Right lobe of liver (tissue), 6 donors: ENCODE data around the gene DYSF. TPM values are rescaled to one million over a fixed set of nuclear protein-coding genes. Genes with fewer than 3 reads are reported as not detected.

Experiments used
- ATAC-seq, 4 donors: fragments of 200-7000 bp; cut with Tn5 transposase; one replicate each; pipeline ENCODE4 v1.9.1; 2020; ENCODE audit warnings: mild to moderate bottlenecking in 4 of 4, moderate library complexity in 4 of 4
- DNase-seq, 3 donors: peaks; one replicate each; pipeline ENCODE4 v3.0.0-alpha.2; 2020
- H3K27ac ChIP-seq, 3 donors: fragments of 200-600 bp; one replicate each; pipeline ENCODE4 v1.8.0; 2022
- H3K27me3 ChIP-seq, 2 donors: fragments of 200-600 bp; one replicate each; pipeline ENCODE4 v1.8.0; 2022
- H3K36me3 ChIP-seq, 4 donors: fragments of 200-600 bp; sonication (generic) in 1 of 4; one replicate each; pipeline versions ENCODE4 v1.5.1 to v1.8.0; 2017 to 2022; ENCODE audit warnings: control low read depth in 1 of 4
- H3K4me1 ChIP-seq, 4 donors: fragments of 200-600 bp; sonication (generic) in 1 of 4; one replicate each; pipeline versions ENCODE4 v1.5.1 to v1.8.0; 2017 to 2022; ENCODE audit warnings: control low read depth in 1 of 4
- H3K4me3 ChIP-seq, 3 donors: fragments of 200-600 bp; one replicate each; pipeline ENCODE4 v1.8.0; 2022
- H3K9me3 ChIP-seq, 4 donors: fragments of 200-600 bp; sonication (generic) in 1 of 4; one replicate each; pipeline versions ENCODE4 v1.5.1 to v1.8.0; 2017 to 2022; ENCODE audit warnings: control low read depth in 1 of 4
- POLR2A ChIP-seq: fragments of 450-650 bp; IDR thresholded peaks from one replicate; pipeline ENCODE4 v1.6.1; 2017; ENCODE audit warnings: antibody characterized with exemption, mild to moderate bottlenecking
- WGBS: methylation state at CpG from one replicate; pipeline ENCODE4 v1.1.6; 2018; ENCODE audit warnings: low coverage, low lambda C conversion rate; ENCODE audit not compliant: insufficient coverage; ENCODE audit errors: missing lambda C conversion rate; 5-methylcytosine and 5-hydroxymethylcytosine counted together
- intact Hi-C, 2 donors: fragments of 100-400 bp; cut with DNase I; formaldehyde crosslinking; loops; one replicate each; pipeline versions ENCODE4 v1.11.2 to v1.14.1; 2022
- total RNA-seq, 6 experiments: library from RNA; depleted of rRNA in 2 of 6; stranded (reverse); fragments of >200 nt in 2 of 6; fragmentation: NEBNext Ultra II Directional in 3 of 6; extraction: Animal tissue kit (Norgen Biotek cat#: 25700) in 3 of 6; gene quantifications; one replicate each; pipeline versions ENCODE4 v1.1.0 to v1.2.4, GENCODE V29; 2016 to 2023
- TF ChIP-seq, protein P1 (sequence below), 4 donors: fragments of 200-600 bp in 3 of 4; fragments of 450-650 bp in 1 of 4; IDR thresholded peaks; one replicate each; pipeline versions ENCODE4 v1.5.1 to v1.8.0; 2016 to 2022; ENCODE audit warnings: antibody characterized with exemption in 4 of 4, mild to moderate bottlenecking in 2 of 4
- donor health status: DM: no; HTN: yes; CAD: no.
- donor health status: DM: no; HTN: no; CAD: no.
- donor health status: DM: no; HTN: no; CAD: no.
- donor health status: DM: no; HTN: yes; CAD: no.
- donor health status: DM: no; HTN: yes; CAD: no.

DYSF gene
- total RNA-seq, 6 experiments from 2014 or later = 21.8 to 55.0 (median 32.9) TPM

DNA sequence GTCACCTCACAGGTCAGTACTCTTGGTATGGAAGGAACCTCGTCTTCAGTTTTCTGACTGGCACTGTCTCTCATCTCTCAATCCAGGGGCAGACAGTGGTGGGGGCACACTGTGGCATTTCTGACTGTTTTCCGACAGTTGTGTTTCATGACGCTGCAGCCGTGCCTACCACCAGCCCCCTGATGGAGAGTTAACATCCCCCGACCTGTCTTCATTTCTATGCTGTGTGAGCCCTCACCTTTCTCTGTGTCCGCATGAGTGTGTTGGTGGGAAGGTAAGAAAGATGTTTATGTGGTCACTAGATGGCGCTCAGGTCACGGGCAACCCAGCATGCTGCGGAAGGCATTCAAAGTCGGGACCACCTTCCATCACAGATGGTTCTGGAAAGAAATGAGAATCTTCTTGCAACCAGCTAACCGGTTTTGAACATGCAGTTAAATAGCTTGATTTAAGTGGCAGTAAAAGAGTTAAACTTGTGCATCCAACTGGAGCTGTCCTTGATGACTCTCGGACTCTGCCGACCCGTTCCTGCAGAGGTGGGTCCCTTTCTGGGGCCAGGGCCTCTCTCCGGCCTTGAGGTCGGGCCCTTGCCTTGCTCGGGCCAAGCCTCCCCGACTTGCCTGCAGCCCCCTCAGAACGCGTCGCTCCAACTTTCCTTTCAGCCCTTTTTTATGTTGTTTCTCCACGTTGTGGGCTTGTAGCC, 92.4 kb downstream of the DYSF start:
- TF ChIP-seq POLR2A = no peak
- TF ChIP-seq, protein P1, sequence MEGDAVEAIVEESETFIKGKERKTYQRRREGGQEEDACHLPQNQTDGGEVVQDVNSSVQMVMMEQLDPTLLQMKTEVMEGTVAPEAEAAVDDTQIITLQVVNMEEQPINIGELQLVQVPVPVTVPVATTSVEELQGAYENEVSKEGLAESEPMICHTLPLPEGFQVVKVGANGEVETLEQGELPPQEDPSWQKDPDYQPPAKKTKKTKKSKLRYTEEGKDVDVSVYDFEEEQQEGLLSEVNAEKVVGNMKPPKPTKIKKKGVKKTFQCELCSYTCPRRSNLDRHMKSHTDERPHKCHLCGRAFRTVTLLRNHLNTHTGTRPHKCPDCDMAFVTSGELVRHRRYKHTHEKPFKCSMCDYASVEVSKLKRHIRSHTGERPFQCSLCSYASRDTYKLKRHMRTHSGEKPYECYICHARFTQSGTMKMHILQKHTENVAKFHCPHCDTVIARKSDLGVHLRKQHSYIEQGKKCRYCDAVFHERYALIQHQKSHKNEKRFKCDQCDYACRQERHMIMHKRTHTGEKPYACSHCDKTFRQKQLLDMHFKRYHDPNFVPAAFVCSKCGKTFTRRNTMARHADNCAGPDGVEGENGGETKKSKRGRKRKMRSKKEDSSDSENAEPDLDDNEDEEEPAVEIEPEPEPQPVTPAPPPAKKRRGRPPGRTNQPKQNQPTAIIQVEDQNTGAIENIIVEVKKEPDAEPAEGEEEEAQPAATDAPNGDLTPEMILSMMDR (IDR thresholded peaks at IDR 0.05) = peak; percentile 64 to 68 (median 64)
- ATAC-seq = peak; percentile 64 to 71 (median 69)

DNA sequence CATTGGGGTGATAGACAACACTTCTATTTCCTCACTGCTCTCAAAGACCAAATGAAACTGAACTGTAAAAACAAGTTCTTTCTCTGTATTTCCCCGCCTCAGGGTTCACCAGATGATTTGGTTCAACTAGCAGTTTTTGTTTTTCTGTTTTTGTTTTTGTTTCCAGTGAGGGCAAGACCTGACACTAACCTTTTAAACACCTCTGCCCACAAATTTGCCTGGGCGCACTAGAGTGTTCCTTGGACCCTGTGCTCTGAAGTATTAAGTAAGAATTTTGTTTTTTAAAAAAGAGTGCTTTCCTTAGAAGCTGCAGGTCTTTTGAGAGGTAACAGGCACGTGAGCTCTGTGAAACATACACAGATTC, 92.9 kb downstream of the DYSF start:
- H3K4me3 ChIP-seq = no peak overlapping the region
- H3K36me3 ChIP-seq = no peaks in the 10 kb centered on the region
- no peaks in the 10 kb centered on the region for H3K9me3 ChIP-seq
- 61% methylated on average over 3 of the region's 3 CpGs for WGBS
- intact Hi-C loops = loop anchor here (5.0 to 10.0 kb wide), 3 partner anchors 249 to 609 kb away; no protein-coding TSS in a partner anchor
- no peaks in the 10 kb centered on the region for H3K27me3 ChIP-seq
- DNase-seq (no peak), ATAC-seq (no peak)
- H3K27ac ChIP-seq = no peak overlapping the region
- H3K4me1 ChIP-seq = no peaks in the 10 kb centered on the region
- TF ChIP-seq POLR2A = no peak
- TF ChIP-seq, protein P1 (IDR thresholded peaks at IDR 0.05) = no peak

More for the DNA sequence above, 92.4 kb downstream of the DYSF start:
- H3K27ac ChIP-seq = no peak overlapping the region
- intact Hi-C loops = loop anchor here (5.0 to 10.0 kb wide), 3 partner anchors 249 to 609 kb away; no protein-coding TSS in a partner anchor
- WGBS = 23% methylated on average over 16 of the region's 22 CpGs
- H3K36me3 ChIP-seq = no peaks in the 10 kb centered on the region
- H3K27me3 ChIP-seq = no peaks in the 10 kb centered on the region
- DNase-seq = peak in 1 of 3 donors; percentile 12
- H3K4me1 ChIP-seq = no peaks in the 10 kb centered on the region
- no peaks in the 10 kb centered on the region for H3K9me3 ChIP-seq
- no peak overlapping the region for H3K4me3 ChIP-seq

DNA sequence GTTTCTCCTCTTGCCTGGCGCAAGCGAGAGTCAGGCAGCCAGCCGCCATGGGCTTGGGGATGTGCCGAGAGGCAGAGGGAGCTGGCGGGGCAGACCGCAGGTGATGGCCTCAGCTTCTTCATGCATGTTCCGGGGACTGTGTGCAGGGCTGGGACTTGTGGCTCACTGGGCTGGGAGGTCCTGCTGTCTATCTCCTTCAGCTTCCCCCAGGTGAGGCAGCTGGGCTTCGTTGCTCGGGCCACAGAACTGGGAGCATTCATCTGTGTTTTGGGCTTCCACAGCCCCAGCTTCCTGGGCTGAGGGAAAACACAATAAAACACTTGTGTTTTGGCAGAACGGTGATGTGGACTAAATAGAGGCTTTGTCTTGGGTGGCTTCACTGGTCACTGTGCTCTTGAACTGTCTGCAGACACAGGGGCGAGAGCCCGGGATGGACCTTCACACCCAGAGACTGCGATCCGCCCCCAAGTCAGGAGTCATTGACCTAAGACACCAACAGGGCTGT, 93.5 kb downstream of the DYSF start:
- H3K27me3 ChIP-seq = no peaks in the 10 kb centered on the region
- H3K36me3 ChIP-seq = no peaks in the 10 kb centered on the region
- no peak overlapping the region for H3K27ac ChIP-seq
- no peaks in the 10 kb centered on the region for H3K4me1 ChIP-seq
- no peaks in the 10 kb centered on the region for H3K9me3 ChIP-seq
- TF ChIP-seq POLR2A = no peak
- TF ChIP-seq, protein P1 (IDR thresholded peaks at IDR 0.05) = no peak
- no peak for ATAC-seq
- H3K4me3 ChIP-seq = no peak overlapping the region
- 96% methylated on average over 5 of the region's 14 CpGs for WGBS
- intact Hi-C loops = loop anchor here (5.0 to 10.0 kb wide), 3 partner anchors 248 to 608 kb away; no protein-coding TSS in a partner anchor
- peak in 1 of 3 donors; percentile 39 for DNase-seq

DNA sequence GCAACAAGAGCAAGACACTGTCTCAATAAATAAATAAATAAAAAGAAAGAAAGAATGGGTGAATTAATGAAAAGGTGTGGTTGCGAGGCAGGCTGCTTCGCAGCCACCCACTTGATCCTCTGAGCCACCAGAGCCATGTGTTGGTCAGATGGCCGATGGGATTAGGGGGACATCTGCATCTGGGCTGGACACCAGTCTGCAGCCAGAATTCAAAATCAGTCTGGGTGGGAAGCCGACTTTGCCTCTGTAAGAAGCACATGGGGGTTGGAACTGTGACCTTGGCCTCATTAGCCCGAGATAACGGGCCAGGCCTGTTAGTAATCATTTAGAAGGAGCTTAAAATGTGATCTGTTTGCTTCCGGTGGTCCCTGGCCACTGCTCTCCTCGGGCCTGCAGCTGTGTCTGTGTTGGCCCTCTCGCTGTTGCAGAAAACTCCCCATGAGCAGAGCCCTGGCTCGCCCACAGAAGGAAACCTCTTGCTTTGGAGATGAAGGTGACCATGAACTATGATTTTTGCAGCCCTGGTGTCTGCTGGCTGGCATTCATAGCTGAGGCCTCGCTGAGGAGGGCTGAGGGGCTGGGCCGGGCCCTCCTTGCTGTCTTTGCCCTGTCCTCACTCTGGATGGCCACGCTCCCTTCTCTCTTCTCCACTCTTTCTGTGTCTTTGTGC, 94.4 kb downstream of the DYSF start:
- DNase-seq = peak in 1 of 3 donors; percentile 24
- Histone ChIP-seq H3K27ac (no peak overlapping the region), H3K9me3 (no peaks in the 10 kb centered on the region), H3K27me3 (no peaks in the 10 kb centered on the region), H3K4me1 (no peaks in the 10 kb centered on the region), H3K36me3 (no peaks in the 10 kb centered on the region), H3K4me3 (no peak overlapping the region)
- ATAC-seq = no peak
- TF ChIP-seq POLR2A = no peak
- TF ChIP-seq, protein P1 (IDR thresholded peaks at IDR 0.05) = no peak
- intact Hi-C loops = loop anchor here (5.0 to 10.0 kb wide), 3 partner anchors 247 to 607 kb away; no protein-coding TSS in a partner anchor
- WGBS = 63% methylated on average over 8 of the region's 13 CpGs
